Keratinocyte (primary cell): ENCODE results near the gene HRH3.

ENCODE experiments used
- EZH2 ChIP-seq: IDR thresholded peaks from one replicate; pipeline ENCODE4 v1.6.1; 2012; ENCODE audit warnings: inconsistent platforms, mild to moderate bottlenecking, low read length, moderate library complexity
- TF ChIP-seq, protein P1 (sequence below), 3 experiments: IDR thresholded peaks in 1 of 3; conservative IDR thresholded peaks in 1 of 3; optimal IDR thresholded peaks in 1 of 3; 2 replicates in 2 of 3; 3 replicates in 1 of 3; pipeline versions ENCODE3 to v1.5.1; 2011; ENCODE audit warnings: low read length in 3 of 3, mild to moderate bottlenecking in 3 of 3, moderate library complexity in 2 of 3, control low read depth in 1 of 3, inconsistent platforms in 1 of 3; ENCODE audit not compliant: insufficient read depth in 2 of 3; ENCODE audit errors: extremely low read depth in 1 of 3

DNA sequence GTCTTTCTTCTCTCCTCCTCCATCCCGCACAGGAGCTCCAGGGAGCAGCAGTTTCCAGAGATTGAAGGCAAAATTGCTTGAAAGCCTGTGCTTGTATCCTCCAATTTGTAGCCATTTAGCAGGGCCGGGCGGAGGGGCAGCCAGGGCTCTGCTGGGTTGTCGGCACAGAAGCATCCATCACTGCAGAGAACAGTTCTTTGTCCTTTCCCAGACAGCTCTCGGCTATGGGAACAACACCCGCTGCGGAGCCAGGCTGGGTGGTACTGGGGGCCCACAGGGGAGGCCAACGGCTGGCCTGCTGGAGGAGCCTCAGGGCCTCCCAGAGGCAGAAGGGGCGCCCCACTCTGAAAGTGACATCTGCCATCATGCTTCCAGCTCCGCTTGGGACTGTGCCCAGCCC, 7.8 kb downstream of the HRH3 start:
- TF ChIP-seq, protein P1, sequence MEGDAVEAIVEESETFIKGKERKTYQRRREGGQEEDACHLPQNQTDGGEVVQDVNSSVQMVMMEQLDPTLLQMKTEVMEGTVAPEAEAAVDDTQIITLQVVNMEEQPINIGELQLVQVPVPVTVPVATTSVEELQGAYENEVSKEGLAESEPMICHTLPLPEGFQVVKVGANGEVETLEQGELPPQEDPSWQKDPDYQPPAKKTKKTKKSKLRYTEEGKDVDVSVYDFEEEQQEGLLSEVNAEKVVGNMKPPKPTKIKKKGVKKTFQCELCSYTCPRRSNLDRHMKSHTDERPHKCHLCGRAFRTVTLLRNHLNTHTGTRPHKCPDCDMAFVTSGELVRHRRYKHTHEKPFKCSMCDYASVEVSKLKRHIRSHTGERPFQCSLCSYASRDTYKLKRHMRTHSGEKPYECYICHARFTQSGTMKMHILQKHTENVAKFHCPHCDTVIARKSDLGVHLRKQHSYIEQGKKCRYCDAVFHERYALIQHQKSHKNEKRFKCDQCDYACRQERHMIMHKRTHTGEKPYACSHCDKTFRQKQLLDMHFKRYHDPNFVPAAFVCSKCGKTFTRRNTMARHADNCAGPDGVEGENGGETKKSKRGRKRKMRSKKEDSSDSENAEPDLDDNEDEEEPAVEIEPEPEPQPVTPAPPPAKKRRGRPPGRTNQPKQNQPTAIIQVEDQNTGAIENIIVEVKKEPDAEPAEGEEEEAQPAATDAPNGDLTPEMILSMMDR (optimal IDR thresholded peaks at IDR 0.05 in 1 of 3, IDR thresholded peaks at IDR 0.05 in 1 of 3, conservative IDR thresholded peaks at IDR 0.05 in 1 of 3; ENCODE audit: extremely low read depth in 1 of 3, insufficient read depth in 2 of 3, low read length in 3 of 3), result no peak
- TF ChIP-seq EZH2, result no peak
